GM12874 (cell line): ENCODE data around the gene ACAD9.

Experiments
- CTCF ChIP-seq: IDR thresholded peaks from 2 replicates; pipeline ENCODE4 v1.5.1; 2011; ENCODE audit warnings: low read depth, mild to moderate bottlenecking, control low read depth, low read length, moderate library complexity; ENCODE audit not compliant: insufficient read depth

The ACAD9 gene

GRCh38 chr3:128846486-128846891 is 32.9 kb upstream of the ACAD9 start:
- TF ChIP-seq CTCF, result no peak

GRCh38 chr3:128847666-128848370 is 31.6 kb upstream of the ACAD9 start:
- no peak for TF ChIP-seq CTCF

- TF ChIP-seq CTCF, result no peak
Observed at GRCh38 chr3:128848936-128849335, 30.5 kb upstream of the ACAD9 start.

GRCh38 chr3:128849911-128850455 is 29.4 kb upstream of the ACAD9 start:
- no peak for TF ChIP-seq CTCF

GRCh38 chr3:128850544-128850943 is 28.9 kb upstream of the ACAD9 start:
- TF ChIP-seq CTCF, result no peak

- no peak for TF ChIP-seq CTCF
Observed at GRCh38 chr3:128851601-128852000, 27.8 kb upstream of the ACAD9 start.

- TF ChIP-seq CTCF, result no peak
Observed at GRCh38 chr3:128853826-128854225, 25.6 kb upstream of the ACAD9 start.
